ENCODE measurements around the gene IKZF2.

The IKZF2 gene

GRCh38 chr2:212994976-212995375 is 156.4 kb downstream of the IKZF2 start:
- no peak for DNase-seq

GRCh38 chr2:212991120-212991519 is 160.3 kb downstream of the IKZF2 start:
- DNase-seq: no peak

- DNase-seq: no peak
Measured at GRCh38 chr2:212990697-212991096, 160.7 kb downstream of the IKZF2 start.

GRCh38 chr2:212987492-212987891 is 163.9 kb downstream of the IKZF2 start:
- DNase-seq: no peak

GRCh38 chr2:212984129-212984528 is 167.3 kb downstream of the IKZF2 start:
- no peak for DNase-seq

GRCh38 chr2:212979799-212980198 is 171.6 kb downstream of the IKZF2 start:
- no peak for DNase-seq

GRCh38 chr2:212979046-212979612 is 172.3 kb downstream of the IKZF2 start:
- no peak for DNase-seq

GRCh38 chr2:212977152-212977551 is 174.3 kb downstream of the IKZF2 start:
- no peak for DNase-seq

- DNase-seq: no peak
Measured at GRCh38 chr2:212975333-212975732, 176.1 kb downstream of the IKZF2 start.

GRCh38 chr2:212974692-212975091 is 176.7 kb downstream of the IKZF2 start:
- DNase-seq: no peak

- DNase-seq: no peak
Measured at GRCh38 chr2:212973347-212973746, 178.1 kb downstream of the IKZF2 start.

- no peak for DNase-seq
Measured at GRCh38 chr2:212970132-212970531, 181.3 kb downstream of the IKZF2 start.

- no peak for DNase-seq
Measured at GRCh38 chr2:212968284-212969081, 182.9 kb downstream of the IKZF2 start.

GRCh38 chr2:212966884-212967283 is 184.5 kb downstream of the IKZF2 start:
- no peak for DNase-seq

GRCh38 chr2:212962691-212963090 is 188.7 kb downstream of the IKZF2 start:
- no peak for DNase-seq

GRCh38 chr2:212961255-212961654 is 190.2 kb downstream of the IKZF2 start:
- no peak for DNase-seq

GRCh38 chr2:212960336-212960735 is 191.1 kb downstream of the IKZF2 start:
- no peak for DNase-seq

- DNase-seq: no peak
Measured at GRCh38 chr2:212959471-212960117, 191.8 kb downstream of the IKZF2 start.

- DNase-seq: no peak
Measured at GRCh38 chr2:212958757-212959295, 192.6 kb downstream of the IKZF2 start.

GRCh38 chr2:212958133-212958532 is 193.3 kb downstream of the IKZF2 start:
- no peak for DNase-seq

GRCh38 chr2:212957624-212958023 is 193.8 kb downstream of the IKZF2 start:
- DNase-seq: no peak

- DNase-seq: no peak
Measured at GRCh38 chr2:212956665-212957607, 194.5 kb downstream of the IKZF2 start.

Measured in effector CD4-positive, alpha-beta T cell (primary cell).